Breast epithelium (tissue), 4 donors: ENCODE data around the gene DDA1. TPM values are rescaled to one million over a fixed set of nuclear protein-coding genes. Genes with fewer than 3 reads are reported as not detected.

Experiments
- DNase-seq, 2 donors: peaks; one replicate each; pipeline ENCODE4 v3.0.0-alpha.2; 2019; ENCODE audit warnings: low spot score in 2 of 2
- H3K27ac ChIP-seq, 2 donors: fragments of 200-600 bp; sonication (generic) in 1 of 2; one replicate each; pipeline ENCODE4 v1.5.1; 2016 to 2019; ENCODE audit warnings: mild to moderate bottlenecking in 1 of 2
- H3K27me3 ChIP-seq, 2 donors: fragments of 200-600 bp; sonication (generic) in 1 of 2; one replicate each; pipeline versions ENCODE4 v1.5.1 to v1.6.0; 2017 to 2019; ENCODE audit warnings: control low read depth in 1 of 2, mild to moderate bottlenecking in 1 of 2
- H3K36me3 ChIP-seq: fragments of 200-600 bp; one replicate; pipeline ENCODE4 v1.5.1; 2019
- H3K4me1 ChIP-seq, 2 donors: fragments of 200-600 bp; sonication (generic); one replicate each; pipeline ENCODE4 v1.5.1; 2016 to 2019; ENCODE audit warnings: control low read depth in 1 of 2
- H3K4me3 ChIP-seq, 3 donors: fragments of 200-600 bp; sonication (generic); 1 replicate in 2 of 3; 2 replicates in 1 of 3; pipeline ENCODE4 v1.5.1; 2016 to 2019; ENCODE audit warnings: mild to moderate bottlenecking in 3 of 3, moderate library complexity in 2 of 3
- H3K9me3 ChIP-seq, 2 donors: fragments of 200-600 bp; sonication (generic) in 1 of 2; one replicate each; pipeline ENCODE4 v1.5.1; 2016 to 2019; ENCODE audit warnings: control low read depth in 1 of 2
- CTCF ChIP-seq, 3 donors: fragments of 450-650 bp; IDR thresholded peaks; one replicate each; pipeline ENCODE4 v1.5.1; 2016 to 2017; ENCODE audit warnings: antibody characterized with exemption in 3 of 3, mild to moderate bottlenecking in 3 of 3, moderate library complexity in 3 of 3
- POLR2A ChIP-seq: fragments of 450-650 bp; IDR thresholded peaks from one replicate; pipeline ENCODE4 v1.6.1; 2016; ENCODE audit warnings: antibody characterized with exemption, mild to moderate bottlenecking, moderate library complexity
- POLR2AphosphoS5 ChIP-seq, 3 donors: sonication (generic); formaldehyde crosslinking; IDR thresholded peaks; one replicate each; pipeline ENCODE4 v1.6.1; 2017; ENCODE audit warnings: antibody characterized with exemption in 3 of 3
- intact Hi-C: fragments of 100-400 bp; cut with DNase I; formaldehyde crosslinking; loops from one replicate; pipeline ENCODE4 v1.15.1; 2023; ENCODE audit warnings: low total_unique reads
- total RNA-seq, 3 donors: library from RNA; depleted of rRNA; stranded (reverse); fragments of >200 nt; gene quantifications; one replicate each; pipeline ENCODE4 v1.1.0, GENCODE V29; 2016

The DDA1 gene
- total RNA-seq, 3 donors from 2014 or later: 9.2 to 18.7 (median 11.1) TPM

- Histone ChIP-seq H3K4me3 (peak overlapping the region; percentile 30 to 55 (median 37)), H3K27ac (peak overlapping the region; percentile 45 to 63), H3K9me3 (peaks cover 5 to 10% of the 10 kb centered on the region in 2 donors), H3K4me1 (peaks cover 0 to 5% of the 10 kb centered on the region in 2 donors), H3K27me3 (no peaks in the 10 kb centered on the region), H3K36me3 (no peaks in the 10 kb centered on the region)
- TF ChIP-seq POLR2AphosphoS5 (IDR thresholded peaks at IDR 0.05) (no peak), CTCF (IDR thresholded peaks at IDR 0.05) (no peak), POLR2A (no peak)
- DNase-seq: no peak
- intact Hi-C loops: no loop called here
Measured at GRCh38 chr19:17263712-17264640, 45.4 kb upstream of the DDA1 start.

DNA sequence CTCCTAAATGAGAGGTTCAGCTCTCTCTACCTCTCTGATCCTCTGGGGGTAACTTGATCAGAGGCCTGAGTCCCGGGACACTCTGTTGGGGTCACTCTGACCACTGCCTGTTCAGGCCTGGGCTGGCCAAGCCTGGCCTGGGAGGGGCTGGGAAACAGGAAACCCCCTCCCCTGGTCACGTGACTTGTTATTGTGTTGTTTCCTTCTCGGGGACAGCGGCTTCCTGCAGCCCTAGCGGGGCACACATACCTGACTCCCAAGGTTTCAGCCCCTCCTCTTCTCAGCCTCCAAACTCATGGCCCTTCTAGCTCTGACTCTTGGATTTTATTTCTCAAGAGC, 44.8 kb upstream of the DDA1 start, which contains the start of gene USHBP1:
Gene USHBP1 (minus strand): TSS at position 105 of the 339 bp plus-strand sequence. CDS start 446 bp downstream, outside the sequence.
- TF ChIP-seq CTCF (IDR thresholded peaks at IDR 0.05): no peak
- no peak for TF ChIP-seq POLR2A
- TF ChIP-seq POLR2AphosphoS5 (IDR thresholded peaks at IDR 0.05): no peak
- no peaks in the 10 kb centered on the region for H3K27me3 ChIP-seq
- H3K4me3 ChIP-seq: peak within 1 kb of the TSS; percentile 30 to 55 (median 37)
- no peaks in the 10 kb centered on the region for H3K36me3 ChIP-seq
- peaks cover 0 to 5% of the 10 kb centered on the region in 2 donors for H3K4me1 ChIP-seq
- DNase-seq: no peak
- intact Hi-C loops: no loop called here
- peaks cover 0 to 4% of the 10 kb centered on the region in 2 donors for H3K9me3 ChIP-seq
- H3K27ac ChIP-seq: peak within 1 kb of the TSS; percentile 45 to 63

GRCh38 chr19:17266026-17266425, 43.3 kb upstream of the DDA1 start:
- DNase-seq: no peak
- intact Hi-C loops: loop anchor here (5.0 kb wide), 1 partner anchor 639 kb away; the partner anchor contains the start of gene MED26

GRCh38 chr19:17266589-17266974, 42.8 kb upstream of the DDA1 start:
- Histone ChIP-seq H3K9me3 (no peaks in the 10 kb centered on the region), H3K27ac (peak overlapping the region in 1 of 2 donors; percentile 78), H3K27me3 (no peaks in the 10 kb centered on the region), H3K4me1 (peaks cover 0 to 5% of the 10 kb centered on the region in 2 donors), H3K4me3 (peak overlapping the region in 1 of 3 donors; percentile 94), H3K36me3 (no peaks in the 10 kb centered on the region)
- intact Hi-C loops: loop anchor here (5.0 kb wide), 1 partner anchor 639 kb away; the partner anchor contains the start of gene MED26
- TF ChIP-seq POLR2AphosphoS5 (IDR thresholded peaks at IDR 0.05) (no peak), POLR2A (no peak), CTCF (IDR thresholded peaks at IDR 0.05) (no peak)
- no peak for DNase-seq

More at GRCh38 chr19:17266026-17266425, 43.3 kb upstream of the DDA1 start:
- no peaks in the 10 kb centered on the region for H3K36me3 ChIP-seq
- H3K9me3 ChIP-seq: no peaks in the 10 kb centered on the region
- H3K4me1 ChIP-seq: peaks cover 0 to 5% of the 10 kb centered on the region in 2 donors
- H3K27me3 ChIP-seq: no peaks in the 10 kb centered on the region
- no peak overlapping the region for H3K4me3 ChIP-seq
- peak overlapping the region in 1 of 2 donors; percentile 78 for H3K27ac ChIP-seq
- TF ChIP-seq CTCF (IDR thresholded peaks at IDR 0.05): no peak
- no peak for TF ChIP-seq POLR2AphosphoS5 (IDR thresholded peaks at IDR 0.05)
- no peak for TF ChIP-seq POLR2A
